Measurements from ENCODE around the gene LTA4H.

DNA sequence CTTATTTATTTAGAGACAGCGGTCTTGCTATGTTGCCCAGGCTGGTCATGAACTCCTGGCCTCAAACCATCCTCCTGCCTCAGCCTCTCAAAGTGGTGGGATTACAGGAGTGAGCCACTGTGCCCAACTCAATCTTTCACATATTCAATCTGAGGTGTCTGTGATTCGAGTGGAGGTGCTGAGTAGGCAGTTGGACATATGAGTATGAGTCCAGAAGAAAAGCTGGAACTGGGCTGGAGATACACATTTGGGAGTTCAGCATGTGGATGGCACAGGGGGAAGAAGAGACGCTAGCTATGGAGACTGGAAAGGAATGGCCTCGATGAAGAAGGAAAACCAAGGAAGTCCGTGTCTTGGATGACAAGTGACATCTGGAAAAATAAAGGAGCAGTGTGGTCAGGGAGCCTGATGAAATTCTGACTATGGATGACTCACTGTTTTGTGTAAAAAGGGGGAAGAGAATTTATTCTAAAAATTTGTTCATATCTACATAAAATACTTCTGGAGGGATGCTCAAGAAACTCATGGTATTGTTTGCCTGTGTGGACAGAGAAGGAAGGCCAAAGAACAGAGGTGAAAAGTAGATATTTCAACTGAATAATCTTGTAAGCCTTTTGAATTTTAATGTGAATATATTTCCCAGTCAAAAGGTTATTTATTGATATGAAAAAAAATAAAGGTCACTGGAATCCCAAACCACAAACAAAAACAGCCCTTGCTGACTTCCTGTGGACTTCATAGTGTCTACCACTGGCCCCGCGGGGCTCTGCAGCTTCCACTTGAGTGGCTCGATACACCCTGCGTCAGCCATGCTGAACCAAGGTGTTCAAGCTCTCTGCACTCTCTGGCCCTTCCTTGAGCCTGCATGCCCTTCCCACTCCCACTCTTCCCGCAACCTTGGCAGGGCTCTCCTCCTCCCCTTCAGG lies 8.9 kb upstream of the LTA4H start:
- TF ChIP-seq CTCF (IDR thresholded peaks at IDR 0.05) = no peak
- no peak for TF ChIP-seq POLR2A (IDR thresholded peaks at IDR 0.05)
- no peak for TF ChIP-seq POLR2AphosphoS5 (IDR thresholded peaks at IDR 0.05)
- no peak for TF ChIP-seq EP300 (IDR thresholded peaks at IDR 0.05)

Data from gastroesophageal sphincter (tissue), 3 donors.